Lower lobe of right lung (tissue), 2 donors: ENCODE measurements around the gene ATXN1. TPM values are rescaled to one million over a fixed set of nuclear protein-coding genes. Genes with fewer than 3 reads are reported as not detected.

Source experiments
- ATAC-seq, 2 donors: fragments of 200-7000 bp; cut with Tn5 transposase; one replicate each; pipeline ENCODE4 v1.9.1; 2020 to 2022; ENCODE audit warnings: mild to moderate bottlenecking in 2 of 2, moderate library complexity in 2 of 2
- DNase-seq: peaks from one replicate; pipeline ENCODE4 v3.0.0-alpha.2; 2020
- H3K27ac ChIP-seq: fragments of 200-600 bp; one replicate; pipeline ENCODE4 v1.8.0; 2022
- H3K27me3 ChIP-seq: fragments of 200-600 bp; one replicate; pipeline ENCODE4 v1.8.0; 2022; ENCODE audit warnings: low read depth
- H3K36me3 ChIP-seq: fragments of 200-600 bp; one replicate; pipeline ENCODE4 v1.8.0; 2022; ENCODE audit warnings: mild to moderate bottlenecking
- H3K4me1 ChIP-seq: fragments of 200-600 bp; one replicate; pipeline ENCODE4 v1.8.0; 2022
- H3K4me3 ChIP-seq: fragments of 200-600 bp; one replicate; pipeline ENCODE4 v1.8.0; 2022; ENCODE audit warnings: mild to moderate bottlenecking
- H3K9me3 ChIP-seq: fragments of 200-600 bp; one replicate; pipeline ENCODE4 v1.8.0; 2022
- CTCF ChIP-seq: fragments of 200-600 bp; IDR thresholded peaks from one replicate; pipeline ENCODE4 v1.8.0; 2022; ENCODE audit warnings: antibody characterized with exemption, mild to moderate bottlenecking
- intact Hi-C: fragments of 100-400 bp; cut with DNase I; formaldehyde crosslinking; loops from one replicate; pipeline ENCODE4 v1.11.0; 2022
- total RNA-seq: library from RNA; stranded (reverse); fragmentation: NEBNext Ultra II Directional; extraction: Animal tissue kit (Norgen Biotek cat#: 25700); gene quantifications from one replicate; pipeline ENCODE4 v1.2.1, GENCODE V29; 2021
- donor health status: DM: no; HTN: yes; CAD: no; lungs with severe emphysema.

The ATXN1 gene
- total RNA-seq, 1 donor from 2014 or later, result 75.9 TPM

GRCh38 chr6:16337295-16337975 is 423.8 kb downstream of the ATXN1 start:
- TF ChIP-seq CTCF, result no peak
- H3K4me3 ChIP-seq, result no peak overlapping the region
- ATAC-seq, result peak; percentile 46 to 69
- H3K9me3 ChIP-seq, result no peaks in the 10 kb centered on the region
- DNase-seq, result peak; percentile 78
- no peak overlapping the region for H3K27ac ChIP-seq
- no peaks in the 10 kb centered on the region for H3K27me3 ChIP-seq
- H3K4me1 ChIP-seq, result peaks cover 49% of the 10 kb centered on the region
- H3K36me3 ChIP-seq, result no peaks in the 10 kb centered on the region
- intact Hi-C loops, result no loop called here

GRCh38 chr6:16336911-16337294 is 424.4 kb downstream of the ATXN1 start:
- H3K4me1 ChIP-seq, result peaks cover 54% of the 10 kb centered on the region
- no peak overlapping the region for H3K27ac ChIP-seq
- H3K36me3 ChIP-seq, result no peaks in the 10 kb centered on the region
- TF ChIP-seq CTCF, result no peak
- no peaks in the 10 kb centered on the region for H3K9me3 ChIP-seq
- ATAC-seq, result no peak
- H3K4me3 ChIP-seq, result no peak overlapping the region
- no peak for DNase-seq
- intact Hi-C loops, result no loop called here
- no peaks in the 10 kb centered on the region for H3K27me3 ChIP-seq

- intact Hi-C loops, result no loop called here
- TF ChIP-seq CTCF, result no peak
- H3K27ac ChIP-seq, result no peak overlapping the region
- H3K9me3 ChIP-seq, result no peaks in the 10 kb centered on the region
- H3K36me3 ChIP-seq, result no peaks in the 10 kb centered on the region
- H3K4me3 ChIP-seq, result no peak overlapping the region
- no peak for DNase-seq
- peaks cover 59% of the 10 kb centered on the region for H3K4me1 ChIP-seq
- no peak for ATAC-seq
- H3K27me3 ChIP-seq, result no peaks in the 10 kb centered on the region
These were observed 425.0 kb downstream of the ATXN1 start for GRCh38 chr6:16336056-16336818.

- no peak overlapping the region for H3K27ac ChIP-seq
- peaks cover 59% of the 10 kb centered on the region for H3K4me1 ChIP-seq
These were observed 426.1 kb downstream of the ATXN1 start for GRCh38 chr6:16335176-16335575.

GRCh38 chr6:16334671-16335070 is 426.6 kb downstream of the ATXN1 start:
- DNase-seq, result no peak

More at GRCh38 chr6:16335176-16335575, 426.1 kb downstream of the ATXN1 start:
- ATAC-seq (no peak), DNase-seq (no peak)
- H3K27me3 ChIP-seq, result no peaks in the 10 kb centered on the region
- no peaks in the 10 kb centered on the region for H3K9me3 ChIP-seq
- intact Hi-C loops, result no loop called here
- no peak for TF ChIP-seq CTCF
- H3K36me3 ChIP-seq, result no peaks in the 10 kb centered on the region
- no peak overlapping the region for H3K4me3 ChIP-seq

More at GRCh38 chr6:16334671-16335070, 426.6 kb downstream of the ATXN1 start:
- ATAC-seq, result peak; percentile 31 to 40
- no peak overlapping the region for H3K4me3 ChIP-seq
- intact Hi-C loops, result no loop called here
- TF ChIP-seq CTCF, result no peak
- no peaks in the 10 kb centered on the region for H3K9me3 ChIP-seq
- no peaks in the 10 kb centered on the region for H3K27me3 ChIP-seq
- no peak overlapping the region for H3K27ac ChIP-seq
- no peaks in the 10 kb centered on the region for H3K36me3 ChIP-seq
- peaks cover 59% of the 10 kb centered on the region for H3K4me1 ChIP-seq
